ENCODE results near the gene CYRIA.

Gene CYRIA

DNA sequence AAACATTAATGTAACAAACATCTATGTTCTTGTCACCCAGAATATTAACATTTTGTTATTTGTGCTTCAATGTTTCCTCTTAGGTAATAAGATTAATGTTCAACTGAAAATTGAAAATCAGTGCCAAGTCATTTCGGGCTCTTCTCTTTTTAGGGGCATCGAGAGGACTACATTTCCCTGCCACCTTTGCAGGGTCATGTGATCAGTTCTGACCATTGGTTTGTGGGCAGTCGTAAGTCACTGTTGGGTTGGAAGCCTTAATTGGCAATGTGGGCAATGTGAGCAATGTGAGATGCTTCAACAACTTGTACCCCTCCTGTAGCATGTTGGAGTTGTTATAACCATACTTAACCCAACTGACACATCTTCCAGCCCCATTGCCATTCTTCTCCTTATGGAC is 10.1 kb upstream of the CYRIA start:
- FAIRE-seq (no peak), DNase-seq (ENCODE audit: insufficient read length, low spot score) (no peak)
- TF ChIP-seq TAF1 (IDR thresholded peaks at IDR 0.05; ENCODE audit: low read depth, low read length), result no peak
- no peak for TF ChIP-seq POLR2AphosphoS5 (IDR thresholded peaks at IDR 0.05; ENCODE audit: low read depth, low read length)
- no peak for TF ChIP-seq POLR2A (IDR thresholded peaks at IDR 0.05; ENCODE audit: low read depth, low read length)
- no peak for TF ChIP-seq SPI1 (IDR thresholded peaks at IDR 0.05; ENCODE audit: low read depth, low read length)
- TF ChIP-seq POU2F2 (IDR thresholded peaks at IDR 0.05; ENCODE audit: low read depth, low read length), result no peak
- TF ChIP-seq PAX5 (IDR thresholded peaks at IDR 0.05; ENCODE audit: insufficient read depth, low read length, severe bottlenecking), result no peak

GRCh38 chr2:16674154-16674553 is 8.5 kb upstream of the CYRIA start:
- FAIRE-seq (no peak), DNase-seq (ENCODE audit: insufficient read length, low spot score) (no peak)
- TF ChIP-seq POLR2A (IDR thresholded peaks at IDR 0.05; ENCODE audit: low read depth, low read length) (no peak), TAF1 (IDR thresholded peaks at IDR 0.05; ENCODE audit: low read depth, low read length) (no peak), PAX5 (IDR thresholded peaks at IDR 0.05; ENCODE audit: insufficient read depth, low read length, severe bottlenecking) (no peak), POU2F2 (IDR thresholded peaks at IDR 0.05; ENCODE audit: low read depth, low read length) (no peak), POLR2AphosphoS5 (IDR thresholded peaks at IDR 0.05; ENCODE audit: low read depth, low read length) (no peak), SPI1 (IDR thresholded peaks at IDR 0.05; ENCODE audit: low read depth, low read length) (no peak)

DNA sequence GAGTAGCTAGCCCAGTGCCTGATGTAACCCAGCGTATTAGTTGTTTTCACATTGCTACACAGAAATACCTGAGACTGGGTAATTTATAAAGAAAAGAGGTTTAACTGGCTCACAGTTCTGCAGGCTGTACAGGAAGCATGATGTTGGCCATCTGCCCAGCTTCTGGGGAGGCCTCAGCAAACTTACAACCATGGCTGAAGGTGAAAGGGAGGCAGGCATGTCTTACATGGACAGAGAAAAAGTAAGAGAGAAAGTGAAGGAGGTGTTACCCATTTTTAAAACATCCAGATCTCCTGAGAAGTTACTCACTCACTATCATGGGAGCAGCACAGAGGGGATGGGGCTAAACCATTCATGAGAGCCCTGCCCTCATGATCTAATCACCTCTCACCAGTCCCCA is 6.1 kb upstream of the CYRIA start:
- no peak for DNase-seq (ENCODE audit: insufficient read length, low spot score)
- TF ChIP-seq PAX5 (IDR thresholded peaks at IDR 0.05; ENCODE audit: insufficient read depth, low read length, severe bottlenecking) (no peak), POLR2AphosphoS5 (IDR thresholded peaks at IDR 0.05; ENCODE audit: low read depth, low read length) (no peak), SPI1 (IDR thresholded peaks at IDR 0.05; ENCODE audit: low read depth, low read length) (no peak), POU2F2 (IDR thresholded peaks at IDR 0.05; ENCODE audit: low read depth, low read length) (no peak), POLR2A (IDR thresholded peaks at IDR 0.05; ENCODE audit: low read depth, low read length) (no peak), TAF1 (IDR thresholded peaks at IDR 0.05; ENCODE audit: low read depth, low read length) (no peak)
- FAIRE-seq, result no peak

- FAIRE-seq, result no peak
- DNase-seq (ENCODE audit: insufficient read length, low spot score), result no peak
- TF ChIP-seq POLR2A (IDR thresholded peaks at IDR 0.05; ENCODE audit: low read depth, low read length) (no peak), POLR2AphosphoS5 (IDR thresholded peaks at IDR 0.05; ENCODE audit: low read depth, low read length) (no peak)
These were observed 3.8 kb upstream of the CYRIA start for GRCh38 chr2:16669388-16669787.

GRCh38 chr2:16666449-16666801 is 791 bp upstream of the CYRIA start:
- DNase-seq (ENCODE audit: insufficient read length, low spot score) (no peak), FAIRE-seq (no peak)
- TF ChIP-seq POLR2A (IDR thresholded peaks at IDR 0.05; ENCODE audit: low read depth, low read length) (no peak), POLR2AphosphoS5 (IDR thresholded peaks at IDR 0.05; ENCODE audit: low read depth, low read length) (no peak), TAF1 (IDR thresholded peaks at IDR 0.05; ENCODE audit: low read depth, low read length) (no peak), SPI1 (IDR thresholded peaks at IDR 0.05; ENCODE audit: low read depth, low read length) (no peak), POU2F2 (IDR thresholded peaks at IDR 0.05; ENCODE audit: low read depth, low read length) (no peak), PAX5 (IDR thresholded peaks at IDR 0.05; ENCODE audit: insufficient read depth, low read length, severe bottlenecking) (no peak)

- no peak for TF ChIP-seq TAF1 (IDR thresholded peaks at IDR 0.05; ENCODE audit: low read depth, low read length)
- no peak for TF ChIP-seq SPI1 (IDR thresholded peaks at IDR 0.05; ENCODE audit: low read depth, low read length)
- FAIRE-seq (no peak), DNase-seq (ENCODE audit: insufficient read length, low spot score) (no peak)
These were observed 556 bp downstream of the CYRIA start for GRCh38 chr2:16664809-16665747.

DNA sequence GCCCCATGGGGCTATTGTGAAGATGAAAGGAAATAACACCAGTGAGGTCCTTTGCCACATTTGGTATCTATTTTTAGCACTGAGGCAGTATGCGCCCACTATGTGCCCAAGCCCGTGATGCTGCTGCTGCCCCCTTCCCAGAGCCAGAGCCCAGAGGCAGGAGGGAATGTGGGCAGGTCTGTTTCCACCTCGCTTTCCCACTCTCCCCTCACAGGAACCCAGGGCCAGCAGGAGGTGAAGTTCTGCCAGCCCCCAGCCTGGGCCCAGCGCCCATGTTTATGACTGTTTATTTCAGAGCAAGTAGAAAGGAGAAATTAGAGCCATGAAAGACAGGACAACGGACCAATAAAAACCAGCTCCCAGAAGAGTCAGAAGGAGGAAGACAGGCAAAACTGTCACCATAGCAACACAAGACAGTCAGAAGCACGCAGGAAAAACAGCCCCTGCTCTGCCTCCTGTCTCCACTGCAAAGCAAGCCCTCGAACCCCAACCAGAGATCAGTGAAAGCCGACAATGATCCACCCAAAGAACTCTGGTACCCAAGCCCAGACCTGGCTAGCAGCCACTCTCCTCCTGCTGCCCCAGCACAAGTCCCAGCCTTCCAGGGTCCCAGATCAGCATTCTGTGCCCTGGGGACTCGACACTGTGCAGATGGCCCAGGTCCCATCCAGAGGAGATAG is 1.4 kb downstream of the CYRIA start:
- TF ChIP-seq POLR2A (IDR thresholded peaks at IDR 0.05; ENCODE audit: low read depth, low read length), result no peak
- TF ChIP-seq TAF1 (IDR thresholded peaks at IDR 0.05; ENCODE audit: low read depth, low read length), result no peak
- TF ChIP-seq POU2F2 (IDR thresholded peaks at IDR 0.05; ENCODE audit: low read depth, low read length), result no peak
- no peak for DNase-seq (ENCODE audit: insufficient read length, low spot score)
- no peak for FAIRE-seq

DNA sequence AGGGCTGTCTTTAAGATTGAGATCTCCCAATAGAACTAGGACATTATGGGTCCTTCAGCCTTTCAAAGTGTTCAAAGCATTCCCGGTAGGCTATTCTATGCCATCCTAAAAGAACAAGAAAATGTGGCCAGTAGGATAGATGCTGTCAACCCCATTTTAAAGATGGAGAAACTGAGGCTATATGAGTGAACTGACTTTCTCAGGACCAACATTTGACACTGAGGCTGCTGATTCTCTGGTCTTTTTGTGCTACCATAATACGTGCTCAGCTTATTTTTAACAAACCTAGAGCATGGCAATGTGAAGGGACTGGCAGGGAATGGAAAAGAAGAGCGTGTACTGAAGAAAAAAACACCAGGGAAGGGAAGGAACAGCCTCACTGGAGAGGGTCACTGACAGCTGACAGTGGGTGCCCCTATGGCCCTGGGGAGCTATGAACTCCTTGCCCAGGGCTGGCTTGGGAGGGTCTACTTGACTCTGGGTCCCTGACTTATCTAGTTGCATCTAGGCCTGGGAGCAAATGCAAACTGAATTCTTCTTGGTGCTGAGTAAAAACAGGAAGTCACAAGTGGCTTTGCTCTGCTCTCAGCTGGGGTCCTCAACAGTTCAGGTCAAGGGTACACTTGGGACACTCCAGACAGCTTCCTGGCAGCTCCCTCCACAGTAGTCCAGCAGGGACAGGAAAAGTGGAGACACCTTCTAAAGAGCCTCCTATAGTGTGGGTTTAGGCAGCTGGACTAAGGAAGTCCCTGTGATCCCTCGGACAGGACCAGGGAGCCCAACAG is 2.3 kb downstream of the CYRIA start:
- TF ChIP-seq POLR2AphosphoS5 (IDR thresholded peaks at IDR 0.05; ENCODE audit: low read depth, low read length) (no peak), TAF1 (IDR thresholded peaks at IDR 0.05; ENCODE audit: low read depth, low read length) (no peak), POLR2A (IDR thresholded peaks at IDR 0.05; ENCODE audit: low read depth, low read length) (no peak), SPI1 (IDR thresholded peaks at IDR 0.05; ENCODE audit: low read depth, low read length) (peak; percentile 75), POU2F2 (IDR thresholded peaks at IDR 0.05; ENCODE audit: low read depth, low read length) (no peak), PAX5 (IDR thresholded peaks at IDR 0.05; ENCODE audit: insufficient read depth, low read length, severe bottlenecking) (no peak)
- DNase-seq (ENCODE audit: insufficient read length, low spot score) (no peak), FAIRE-seq (no peak)

DNA sequence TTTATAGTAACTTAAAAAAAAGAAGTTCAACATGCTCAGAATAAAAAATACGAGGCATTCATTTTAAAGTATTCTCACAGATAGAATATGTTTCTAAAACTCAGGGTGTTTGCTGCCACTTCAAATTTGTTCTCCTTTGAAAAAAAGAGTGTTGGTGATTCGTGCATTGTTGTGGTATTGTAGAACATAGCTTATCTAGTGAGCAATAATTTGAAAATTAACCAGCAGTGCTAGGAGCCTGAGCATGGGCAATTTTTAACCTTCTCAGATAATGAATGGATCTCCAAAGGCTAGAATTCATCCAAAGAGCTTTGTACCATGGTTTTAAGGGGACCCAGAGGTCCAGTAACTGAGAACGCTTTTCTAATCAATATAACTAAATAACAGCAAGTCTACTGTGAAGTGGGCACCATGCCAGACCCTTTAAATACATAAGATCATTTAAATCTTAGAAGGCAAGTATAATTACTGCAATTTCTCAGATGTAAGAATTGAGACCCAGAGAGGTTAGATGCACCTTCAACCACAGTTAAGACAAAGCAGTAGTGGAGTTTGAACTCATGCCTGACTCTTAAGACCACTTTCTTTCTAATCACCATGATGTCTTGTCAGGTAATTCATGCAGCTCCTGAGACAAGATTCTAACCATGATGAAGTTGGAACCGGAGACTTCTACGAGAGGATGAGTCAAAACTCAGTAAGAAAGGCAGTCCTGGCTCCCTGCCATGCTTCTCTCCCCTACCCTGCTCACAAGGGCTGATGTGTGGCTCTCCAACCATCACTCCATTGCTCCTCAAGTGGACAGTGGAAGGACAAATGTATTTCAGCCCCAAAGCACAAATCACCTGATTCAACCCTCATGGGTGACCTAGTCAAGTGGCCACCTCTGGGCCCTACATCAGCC is 3.4 kb downstream of the CYRIA start:
- FAIRE-seq (no peak), DNase-seq (ENCODE audit: insufficient read length, low spot score) (no peak)
- TF ChIP-seq POLR2A (IDR thresholded peaks at IDR 0.05; ENCODE audit: low read depth, low read length) (no peak), SPI1 (IDR thresholded peaks at IDR 0.05; ENCODE audit: low read depth, low read length) (no peak), PAX5 (IDR thresholded peaks at IDR 0.05; ENCODE audit: insufficient read depth, low read length, severe bottlenecking) (no peak), POU2F2 (IDR thresholded peaks at IDR 0.05; ENCODE audit: low read depth, low read length) (no peak), POLR2AphosphoS5 (IDR thresholded peaks at IDR 0.05; ENCODE audit: low read depth, low read length) (no peak), TAF1 (IDR thresholded peaks at IDR 0.05; ENCODE audit: low read depth, low read length) (no peak)

Measured in GM12891 (cell line).